ENCODE measurements around the gene PPP3CA. TPM values are rescaled to one million over a fixed set of nuclear protein-coding genes. Genes with fewer than 3 reads are reported as not detected.

Gene PPP3CA
- total and polyA plus RNA-seq, 2 of the 13 experiments (the other 11 are each of a cell fraction or from before 2014, with no cell fraction given) = 4.8 to 13.2 TPM

GRCh38 chr4:101347557-101348366 is 436 bp upstream of the PPP3CA start (continued):
- TF ChIP-seq ZFP62 (CRISPR knock-in tag; IDR thresholded peaks at IDR 0.05) = no peak
- TF ChIP-seq MATR3 (CRISPR knock-in tag; IDR thresholded peaks at IDR 0.05) = no peak
- TF ChIP-seq, protein P1, sequence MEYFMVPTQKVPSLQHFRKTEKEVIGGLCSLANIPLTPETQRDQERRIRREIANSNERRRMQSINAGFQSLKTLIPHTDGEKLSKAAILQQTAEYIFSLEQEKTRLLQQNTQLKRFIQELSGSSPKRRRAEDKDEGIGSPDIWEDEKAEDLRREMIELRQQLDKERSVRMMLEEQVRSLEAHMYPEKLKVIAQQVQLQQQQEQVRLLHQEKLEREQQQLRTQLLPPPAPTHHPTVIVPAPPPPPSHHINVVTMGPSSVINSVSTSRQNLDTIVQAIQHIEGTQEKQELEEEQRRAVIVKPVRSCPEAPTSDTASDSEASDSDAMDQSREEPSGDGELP (IDR thresholded peaks at IDR 0.05; ENCODE audit: borderline replicate concordance, low read depth) = peak; percentile 88
- TF ChIP-seq ZNF451 (CRISPR knock-in tag; IDR thresholded peaks at IDR 0.05) = 0 out of 2 replicates have a peak, but pooled peaks have one; percentile 54
- peak; percentile 86 for TF ChIP-seq RBM39 (IDR thresholded peaks at IDR 0.05; ENCODE audit: low read depth, low read length, poor library complexity, severe bottlenecking)
- TF ChIP-seq RFXAP (CRISPR knock-in tag; IDR thresholded peaks at IDR 0.05; ENCODE audit: borderline replicate concordance) = no peak
- peak; percentile 72; the same call in 1 of the 2 replicates for TF ChIP-seq ZBTB1 (CRISPR knock-in tag; IDR thresholded peaks at IDR 0.05; ENCODE audit: borderline replicate concordance)
- peak; percentile 70; the same call in 1 of the 2 replicates for TF ChIP-seq MAF1 (CRISPR knock-in tag; IDR thresholded peaks at IDR 0.05; ENCODE audit: borderline replicate concordance)
- TF ChIP-seq KDM2A (CRISPR knock-in tag; IDR thresholded peaks at IDR 0.05; ENCODE audit: borderline replicate concordance, low read depth) = peak; percentile 84
- TF ChIP-seq PRPF4 (IDR thresholded peaks at IDR 0.05; ENCODE audit: low read depth, low read length, poor library complexity, severe bottlenecking) = no peak
- no peak for TF ChIP-seq ZFP36L2 (CRISPR knock-in tag; IDR thresholded peaks at IDR 0.05)
- 0 out of 2 replicates have a peak, but pooled peaks have one; percentile 21 for TF ChIP-seq EEA1 (CRISPR knock-in tag; IDR thresholded peaks at IDR 0.05; ENCODE audit: borderline replicate concordance)
- peak; percentile 18; the same call in 1 of the 2 replicates for TF ChIP-seq ZNF691 (CRISPR knock-in tag; IDR thresholded peaks at IDR 0.05; ENCODE audit: borderline replicate concordance, low read depth)
- TF ChIP-seq, protein P2, sequence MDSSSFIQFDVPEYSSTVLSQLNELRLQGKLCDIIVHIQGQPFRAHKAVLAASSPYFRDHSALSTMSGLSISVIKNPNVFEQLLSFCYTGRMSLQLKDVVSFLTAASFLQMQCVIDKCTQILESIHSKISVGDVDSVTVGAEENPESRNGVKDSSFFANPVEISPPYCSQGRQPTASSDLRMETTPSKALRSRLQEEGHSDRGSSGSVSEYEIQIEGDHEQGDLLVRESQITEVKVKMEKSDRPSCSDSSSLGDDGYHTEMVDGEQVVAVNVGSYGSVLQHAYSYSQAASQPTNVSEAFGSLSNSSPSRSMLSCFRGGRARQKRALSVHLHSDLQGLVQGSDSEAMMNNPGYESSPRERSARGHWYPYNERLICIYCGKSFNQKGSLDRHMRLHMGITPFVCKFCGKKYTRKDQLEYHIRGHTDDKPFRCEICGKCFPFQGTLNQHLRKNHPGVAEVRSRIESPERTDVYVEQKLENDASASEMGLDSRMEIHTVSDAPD (CRISPR knock-in tag; IDR thresholded peaks at IDR 0.05) = 0 out of 2 replicates have a peak, but pooled peaks have one; percentile 33
- TF ChIP-seq SP2 (CRISPR knock-in tag; IDR thresholded peaks at IDR 0.05) = peak; percentile 94
- no peak for TF ChIP-seq ZNF746 (CRISPR knock-in tag; IDR thresholded peaks at IDR 0.05)
- TF ChIP-seq ZNF720 (CRISPR knock-in tag; IDR thresholded peaks at IDR 0.05) = no peak
- 0 out of 2 replicates have a peak, but pooled peaks have one; percentile 23 for TF ChIP-seq NFATC3 (CRISPR knock-in tag; IDR thresholded peaks at IDR 0.05)
- TF ChIP-seq ZBTB7B (CRISPR knock-in tag; IDR thresholded peaks at IDR 0.05) = 0 out of 2 replicates have a peak, but pooled peaks have one; percentile 21
- no peak for TF ChIP-seq NONO (IDR thresholded peaks at IDR 0.05)
- peak; percentile 83 for TF ChIP-seq NONO (CRISPR knock-in tag; conservative IDR thresholded peaks at IDR 0.05)
- TF ChIP-seq KLF6 (CRISPR knock-in tag; IDR thresholded peaks at IDR 0.05) = 0 out of 2 replicates have a peak, but pooled peaks have one; percentile 24
- 0 out of 2 replicates have a peak, but pooled peaks have one; percentile 44 for TF ChIP-seq ARNTL (CRISPR knock-in tag; IDR thresholded peaks at IDR 0.05)
- TF ChIP-seq, protein P3, sequence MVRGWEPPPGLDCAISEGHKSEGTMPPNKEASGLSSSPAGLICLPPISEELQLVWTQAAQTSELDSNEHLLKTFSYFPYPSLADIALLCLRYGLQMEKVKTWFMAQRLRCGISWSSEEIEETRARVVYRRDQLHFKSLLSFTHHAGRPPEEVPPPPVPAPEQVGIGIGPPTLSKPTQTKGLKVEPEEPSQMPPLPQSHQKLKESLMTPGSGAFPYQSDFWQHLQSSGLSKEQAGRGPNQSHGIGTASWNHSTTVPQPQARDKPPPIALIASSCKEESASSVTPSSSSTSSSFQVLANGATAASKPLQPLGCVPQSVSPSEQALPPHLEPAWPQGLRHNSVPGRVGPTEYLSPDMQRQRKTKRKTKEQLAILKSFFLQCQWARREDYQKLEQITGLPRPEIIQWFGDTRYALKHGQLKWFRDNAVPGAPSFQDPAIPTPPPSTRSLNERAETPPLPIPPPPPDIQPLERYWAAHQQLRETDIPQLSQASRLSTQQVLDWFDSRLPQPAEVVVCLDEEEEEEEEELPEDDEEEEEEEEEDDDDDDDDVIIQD (CRISPR knock-in tag; IDR thresholded peaks at IDR 0.05; ENCODE audit: low read depth) = 0 out of 2 replicates have a peak, but pooled peaks have one; percentile 39
- TF ChIP-seq GATAD2A (CRISPR knock-in tag; IDR thresholded peaks at IDR 0.05) = peak; percentile 65
